ENCODE results near the gene ZNF780B.

The ZNF780B gene

DNA sequence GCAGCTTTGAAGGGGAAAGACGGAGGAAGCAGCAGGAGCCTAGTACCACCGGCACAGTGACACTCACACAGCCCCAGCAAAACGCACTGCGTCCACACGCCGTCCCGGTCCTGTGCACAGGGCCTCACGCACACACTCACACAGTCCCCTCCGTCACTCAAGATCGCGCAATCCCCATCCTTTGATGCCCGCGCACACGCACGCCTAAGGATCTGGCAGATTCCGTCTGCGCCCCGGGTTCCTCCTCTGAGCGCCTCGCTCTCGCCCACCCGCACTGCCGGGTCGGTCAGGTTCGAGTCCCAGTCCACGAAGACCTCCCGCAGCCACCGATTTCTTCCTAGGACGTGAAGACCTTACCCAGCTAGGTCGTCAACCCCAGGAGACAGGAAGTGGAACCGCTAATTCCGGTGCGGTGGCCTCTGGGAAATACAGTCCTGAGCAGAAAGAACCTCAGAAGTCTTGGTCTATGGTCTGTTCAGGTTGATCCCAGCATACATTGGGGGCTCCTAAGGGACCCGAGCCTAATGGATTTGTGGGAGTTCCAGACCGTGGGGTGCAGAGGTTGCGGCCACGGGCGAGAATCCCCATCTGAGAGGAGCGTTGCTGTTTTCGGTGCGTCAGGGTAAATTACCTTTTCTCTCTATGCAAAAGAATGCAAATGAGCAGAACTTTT lies at the start of gene ZNF780B:
Gene ZNF780B, minus strand, starts transcription at position 400 of the 673 bp plus-strand sequence. CDS start 5,899 bp downstream, outside the sequence.
- TF ChIP-seq, protein P1, sequence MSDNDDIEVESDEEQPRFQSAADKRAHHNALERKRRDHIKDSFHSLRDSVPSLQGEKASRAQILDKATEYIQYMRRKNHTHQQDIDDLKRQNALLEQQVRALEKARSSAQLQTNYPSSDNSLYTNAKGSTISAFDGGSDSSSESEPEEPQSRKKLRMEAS (IDR thresholded peaks at IDR 0.05), result peak; percentile 69
- TF ChIP-seq YY1 (IDR thresholded peaks at IDR 0.05; ENCODE audit: low read depth), result no peak
- TF ChIP-seq TEAD4 (IDR thresholded peaks at IDR 0.05), result no peak
- peak; percentile 43 for TF ChIP-seq TAF1 (IDR thresholded peaks at IDR 0.05; ENCODE audit: low read depth)
- no peak for TF ChIP-seq CREB1 (IDR thresholded peaks at IDR 0.05; ENCODE audit: low read depth)
- no peak for TF ChIP-seq RAD21 (IDR thresholded peaks at IDR 0.05; ENCODE audit: low read depth)
- TF ChIP-seq ZBTB7A (IDR thresholded peaks at IDR 0.05; ENCODE audit: low read depth), result no peak

DNA sequence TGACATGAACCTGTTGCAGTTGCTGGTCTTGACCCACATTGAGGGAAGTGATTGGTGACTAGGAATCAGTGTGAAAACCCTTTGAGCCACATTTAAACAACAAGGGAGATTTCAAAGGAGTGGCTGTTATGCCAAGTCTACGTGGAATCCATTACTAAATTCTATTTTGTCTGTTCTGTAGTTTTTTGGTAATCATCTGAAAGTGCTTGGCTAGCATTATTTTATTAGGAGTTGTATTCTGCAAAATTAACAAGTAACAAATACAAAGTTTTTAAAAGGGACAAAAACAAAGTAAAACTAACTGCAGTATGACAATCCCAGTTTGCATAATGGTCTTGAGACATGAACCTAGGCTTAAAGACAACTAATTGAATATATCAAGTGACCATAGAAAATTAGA lies 48.7 kb upstream of the ZNF780B start:
- TF ChIP-seq EP300 (IDR thresholded peaks at IDR 0.05; ENCODE audit: borderline replicate concordance) (no peak), ZBTB7A (IDR thresholded peaks at IDR 0.05; ENCODE audit: low read depth) (no peak), EGR1 (IDR thresholded peaks at IDR 0.05) (no peak), CEBPB (IDR thresholded peaks at IDR 0.05) (no peak), TAF1 (IDR thresholded peaks at IDR 0.05; ENCODE audit: low read depth) (no peak), TEAD4 (IDR thresholded peaks at IDR 0.05) (no peak), CREB1 (IDR thresholded peaks at IDR 0.05; ENCODE audit: low read depth) (no peak), FOXM1 (IDR thresholded peaks at IDR 0.05; ENCODE audit: borderline replicate concordance, low read depth) (no peak), RAD21 (IDR thresholded peaks at IDR 0.05; ENCODE audit: low read depth) (no peak)
- TF ChIP-seq, protein P2, sequence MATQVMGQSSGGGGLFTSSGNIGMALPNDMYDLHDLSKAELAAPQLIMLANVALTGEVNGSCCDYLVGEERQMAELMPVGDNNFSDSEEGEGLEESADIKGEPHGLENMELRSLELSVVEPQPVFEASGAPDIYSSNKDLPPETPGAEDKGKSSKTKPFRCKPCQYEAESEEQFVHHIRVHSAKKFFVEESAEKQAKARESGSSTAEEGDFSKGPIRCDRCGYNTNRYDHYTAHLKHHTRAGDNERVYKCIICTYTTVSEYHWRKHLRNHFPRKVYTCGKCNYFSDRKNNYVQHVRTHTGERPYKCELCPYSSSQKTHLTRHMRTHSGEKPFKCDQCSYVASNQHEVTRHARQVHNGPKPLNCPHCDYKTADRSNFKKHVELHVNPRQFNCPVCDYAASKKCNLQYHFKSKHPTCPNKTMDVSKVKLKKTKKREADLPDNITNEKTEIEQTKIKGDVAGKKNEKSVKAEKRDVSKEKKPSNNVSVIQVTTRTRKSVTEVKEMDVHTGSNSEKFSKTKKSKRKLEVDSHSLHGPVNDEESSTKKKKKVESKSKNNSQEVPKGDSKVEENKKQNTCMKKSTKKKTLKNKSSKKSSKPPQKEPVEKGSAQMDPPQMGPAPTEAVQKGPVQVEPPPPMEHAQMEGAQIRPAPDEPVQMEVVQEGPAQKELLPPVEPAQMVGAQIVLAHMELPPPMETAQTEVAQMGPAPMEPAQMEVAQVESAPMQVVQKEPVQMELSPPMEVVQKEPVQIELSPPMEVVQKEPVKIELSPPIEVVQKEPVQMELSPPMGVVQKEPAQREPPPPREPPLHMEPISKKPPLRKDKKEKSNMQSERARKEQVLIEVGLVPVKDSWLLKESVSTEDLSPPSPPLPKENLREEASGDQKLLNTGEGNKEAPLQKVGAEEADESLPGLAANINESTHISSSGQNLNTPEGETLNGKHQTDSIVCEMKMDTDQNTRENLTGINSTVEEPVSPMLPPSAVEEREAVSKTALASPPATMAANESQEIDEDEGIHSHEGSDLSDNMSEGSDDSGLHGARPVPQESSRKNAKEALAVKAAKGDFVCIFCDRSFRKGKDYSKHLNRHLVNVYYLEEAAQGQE (IDR thresholded peaks at IDR 0.05; ENCODE audit: low read depth), result no peak
- TF ChIP-seq, protein P1 (IDR thresholded peaks at IDR 0.05), result no peak
- TF ChIP-seq, protein P3, sequence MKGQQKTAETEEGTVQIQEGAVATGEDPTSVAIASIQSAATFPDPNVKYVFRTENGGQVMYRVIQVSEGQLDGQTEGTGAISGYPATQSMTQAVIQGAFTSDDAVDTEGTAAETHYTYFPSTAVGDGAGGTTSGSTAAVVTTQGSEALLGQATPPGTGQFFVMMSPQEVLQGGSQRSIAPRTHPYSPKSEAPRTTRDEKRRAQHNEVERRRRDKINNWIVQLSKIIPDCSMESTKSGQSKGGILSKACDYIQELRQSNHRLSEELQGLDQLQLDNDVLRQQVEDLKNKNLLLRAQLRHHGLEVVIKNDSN (IDR thresholded peaks at IDR 0.05), result no peak

DNA sequence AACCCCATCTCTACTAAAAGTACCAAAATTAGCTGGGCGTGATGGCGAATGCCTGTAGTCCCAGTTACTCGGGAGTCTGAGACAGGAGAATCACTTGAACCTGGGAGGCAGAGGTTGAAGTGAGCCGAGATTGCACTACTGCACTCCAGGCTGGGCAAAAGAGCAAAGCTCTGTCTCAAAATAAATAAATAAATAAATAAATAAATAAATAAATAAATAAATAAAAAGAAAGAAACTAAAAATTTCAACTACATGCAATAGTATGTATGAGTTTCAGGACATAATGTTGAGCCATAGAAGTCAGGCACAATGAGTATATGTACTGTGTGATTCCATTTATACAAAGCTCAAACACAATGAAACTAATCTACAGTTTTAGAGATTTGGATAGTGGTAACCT lies 47.6 kb upstream of the ZNF780B start:
- TF ChIP-seq, protein P2 (IDR thresholded peaks at IDR 0.05; ENCODE audit: low read depth), result no peak
- TF ChIP-seq TEAD4 (IDR thresholded peaks at IDR 0.05), result no peak
- TF ChIP-seq FOXM1 (IDR thresholded peaks at IDR 0.05; ENCODE audit: borderline replicate concordance, low read depth), result no peak
- TF ChIP-seq YY1 (IDR thresholded peaks at IDR 0.05; ENCODE audit: low read depth), result no peak
- no peak for TF ChIP-seq EP300 (IDR thresholded peaks at IDR 0.05; ENCODE audit: borderline replicate concordance)
- TF ChIP-seq TAF1 (IDR thresholded peaks at IDR 0.05; ENCODE audit: low read depth), result no peak
- TF ChIP-seq ZBTB7A (IDR thresholded peaks at IDR 0.05; ENCODE audit: low read depth), result no peak
- TF ChIP-seq TCF12 (IDR thresholded peaks at IDR 0.05; ENCODE audit: low read depth), result no peak
- TF ChIP-seq, protein P1 (IDR thresholded peaks at IDR 0.05), result no peak

DNA sequence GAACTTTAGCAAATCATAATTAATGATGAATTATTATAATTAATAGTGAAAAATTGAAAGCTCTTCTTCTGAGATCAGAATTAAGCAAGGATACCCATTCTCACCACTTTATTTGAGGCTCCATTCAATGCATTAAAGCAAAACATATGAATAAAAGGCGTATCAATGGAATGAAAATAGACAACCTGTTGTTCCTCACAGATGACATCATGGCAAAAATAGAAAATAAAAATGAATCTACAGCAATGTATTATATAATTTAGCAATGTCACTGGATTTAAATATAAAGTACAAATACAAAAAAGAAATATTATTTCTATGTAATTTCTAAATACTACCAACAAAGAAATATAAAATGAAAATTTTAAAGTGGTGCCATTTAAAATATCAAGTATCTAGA lies 45.8 kb upstream of the ZNF780B start:
- TF ChIP-seq TEAD4 (IDR thresholded peaks at IDR 0.05), result no peak
- TF ChIP-seq FOXM1 (IDR thresholded peaks at IDR 0.05; ENCODE audit: borderline replicate concordance, low read depth), result no peak
- TF ChIP-seq, protein P1 (IDR thresholded peaks at IDR 0.05), result no peak
- TF ChIP-seq YY1 (IDR thresholded peaks at IDR 0.05; ENCODE audit: low read depth), result no peak
- no peak for TF ChIP-seq TAF1 (IDR thresholded peaks at IDR 0.05; ENCODE audit: low read depth)
- no peak for TF ChIP-seq EGR1 (IDR thresholded peaks at IDR 0.05)
- TF ChIP-seq, protein P2 (IDR thresholded peaks at IDR 0.05; ENCODE audit: low read depth), result no peak
- TF ChIP-seq, protein P3 (IDR thresholded peaks at IDR 0.05), result no peak
- no peak for TF ChIP-seq EP300 (IDR thresholded peaks at IDR 0.05; ENCODE audit: borderline replicate concordance)
- no peak for TF ChIP-seq ZBTB7A (IDR thresholded peaks at IDR 0.05; ENCODE audit: low read depth)
- TF ChIP-seq TCF12 (IDR thresholded peaks at IDR 0.05; ENCODE audit: low read depth), result no peak
- no peak for TF ChIP-seq RAD21 (IDR thresholded peaks at IDR 0.05; ENCODE audit: low read depth)
- no peak for TF ChIP-seq CEBPB (IDR thresholded peaks at IDR 0.05)
- TF ChIP-seq CREB1 (IDR thresholded peaks at IDR 0.05; ENCODE audit: low read depth), result no peak
- TF ChIP-seq NFIC (IDR thresholded peaks at IDR 0.05), result no peak
